ENCODE results near the gene TBCK.

- TF ChIP-seq CTCF (IDR thresholded peaks at IDR 0.05) (no peak), POLR2A (IDR thresholded peaks at IDR 0.05) (no peak)
Observed at GRCh38 chr4:106080376-106080775, 235.6 kb downstream of the TBCK start.
